Mesodermal cell (in vitro differentiated cells): ENCODE measurements around the gene SLC16A5.
"Not testable (repeated sequence)": the region's sequence is repeated elsewhere in the genome, so short reads cannot be mapped to it uniquely, and the experiment has no call there.

Experiments
- H3K27ac ChIP-seq: 2 replicates; pipeline ENCODE4 v1.7.0; 2013; ENCODE audit warnings: mild to moderate bottlenecking, low read depth, low read length, moderate library complexity; ENCODE audit not compliant: severe bottlenecking
- H3K36me3 ChIP-seq: 2 replicates; pipeline ENCODE4 v1.7.1; 2013; ENCODE audit warnings: mild to moderate bottlenecking, low read length, moderate library complexity; ENCODE audit not compliant: control insufficient read depth, insufficient read depth
- H3K4me1 ChIP-seq: one replicate; pipeline ENCODE4 v1.7.1; 2013; ENCODE audit warnings: mild to moderate bottlenecking, low read length; ENCODE audit not compliant: insufficient read depth, control insufficient read depth, poor library complexity, severe bottlenecking
- H3K4me3 ChIP-seq: 2 replicates; pipeline ENCODE4 v1.7.0; 2013; ENCODE audit warnings: low read length, control low read depth, mild to moderate bottlenecking; ENCODE audit not compliant: insufficient read depth, poor library complexity, severe bottlenecking; ENCODE audit errors: extremely low read depth
- H3K9me3 ChIP-seq: 2 replicates; pipeline ENCODE4 v1.7.1; 2013; ENCODE audit warnings: mild to moderate bottlenecking, low read length, moderate library complexity; ENCODE audit not compliant: control insufficient read depth
- WGBS, 2 experiments: methylation state at CpG; one replicate each; pipeline ENCODE4 v1.1.5; 2013; ENCODE audit warnings: missing lambda C conversion rate in 2 of 2; ENCODE audit not compliant: insufficient coverage in 2 of 2; 5-methylcytosine and 5-hydroxymethylcytosine counted together

Gene SLC16A5

GRCh38 chr17:75114552-75115314, 27.0 kb downstream of the SLC16A5 start:
- peaks cover 5% of the 10 kb centered on the region for H3K4me1 ChIP-seq
- 95 to 97% methylated on average over 10 to 14 of the region's 19 CpGs for WGBS, 2 experiments
- H3K36me3 ChIP-seq: peaks cover 36% of the 10 kb centered on the region
- H3K9me3 ChIP-seq: no peaks in the 10 kb centered on the region
- no peak overlapping the region for H3K27ac ChIP-seq
- H3K4me3 ChIP-seq: no peak overlapping the region

DNA sequence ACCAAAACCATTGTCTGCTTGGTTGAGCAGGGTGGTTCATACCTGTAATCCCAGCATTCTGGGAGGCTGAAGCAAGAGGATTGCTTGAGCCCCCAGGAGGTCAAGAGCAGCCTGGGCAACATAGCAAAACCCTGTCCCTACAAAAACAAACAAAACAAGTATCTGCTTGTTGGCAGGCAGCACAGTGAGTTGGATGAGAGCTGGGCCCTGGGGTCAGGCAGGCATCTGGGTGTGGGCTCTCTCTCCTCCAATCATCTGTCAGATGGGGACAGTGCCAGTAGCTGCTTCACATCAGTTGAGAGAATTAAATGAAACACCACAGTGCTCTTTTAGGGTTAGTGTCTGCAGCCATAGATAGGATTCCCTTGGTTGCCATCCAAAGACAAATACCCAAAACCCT, 27.8 kb downstream of the SLC16A5 start:
- no peak overlapping the region for H3K4me3 ChIP-seq
- peaks cover 5% of the 10 kb centered on the region for H3K4me1 ChIP-seq
- no peak overlapping the region for H3K27ac ChIP-seq
- H3K9me3 ChIP-seq: no peaks in the 10 kb centered on the region
- peaks cover 36% of the 10 kb centered on the region for H3K36me3 ChIP-seq

- 97 to 99% methylated on average over 6 to 8 of the region's 9 CpGs for WGBS, 2 experiments
- no peaks in the 10 kb centered on the region for H3K9me3 ChIP-seq
- H3K4me1 ChIP-seq: peaks cover 5% of the 10 kb centered on the region
- H3K27ac ChIP-seq: no peak overlapping the region
- peaks cover 34% of the 10 kb centered on the region for H3K36me3 ChIP-seq
- no peak overlapping the region for H3K4me3 ChIP-seq
Observed at GRCh38 chr17:75116737-75117136, 29.0 kb downstream of the SLC16A5 start.

DNA sequence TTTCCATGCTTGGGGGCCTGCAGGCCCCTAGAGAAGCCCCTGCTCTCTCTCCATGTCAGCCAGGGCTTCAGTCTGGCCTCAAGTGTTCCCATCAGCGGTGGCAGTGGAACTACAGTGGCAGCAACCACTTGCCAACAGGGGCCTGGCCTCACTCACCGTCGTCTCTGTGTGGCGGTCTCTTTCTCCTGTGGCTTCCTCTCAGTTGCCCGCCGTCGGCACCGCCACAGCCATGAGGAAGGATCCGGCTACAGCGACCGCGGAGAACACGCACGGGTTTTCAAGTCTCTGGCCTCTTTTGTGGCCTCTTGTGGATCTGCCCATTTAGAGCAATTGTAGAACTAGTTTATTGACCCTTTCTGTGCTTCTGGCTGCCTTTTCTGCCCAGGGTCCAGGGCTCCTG, 30.6 kb downstream of the SLC16A5 start:
- Histone ChIP-seq H3K9me3 (no peaks in the 10 kb centered on the region), H3K36me3 (peaks cover 29% of the 10 kb centered on the region), H3K4me1 (peaks cover 5% of the 10 kb centered on the region), H3K27ac (no peak overlapping the region), H3K4me3 (no peak overlapping the region)
- 97 to 98% methylated on average over 12 to 14 of the region's 14 CpGs for WGBS, 2 experiments

DNA sequence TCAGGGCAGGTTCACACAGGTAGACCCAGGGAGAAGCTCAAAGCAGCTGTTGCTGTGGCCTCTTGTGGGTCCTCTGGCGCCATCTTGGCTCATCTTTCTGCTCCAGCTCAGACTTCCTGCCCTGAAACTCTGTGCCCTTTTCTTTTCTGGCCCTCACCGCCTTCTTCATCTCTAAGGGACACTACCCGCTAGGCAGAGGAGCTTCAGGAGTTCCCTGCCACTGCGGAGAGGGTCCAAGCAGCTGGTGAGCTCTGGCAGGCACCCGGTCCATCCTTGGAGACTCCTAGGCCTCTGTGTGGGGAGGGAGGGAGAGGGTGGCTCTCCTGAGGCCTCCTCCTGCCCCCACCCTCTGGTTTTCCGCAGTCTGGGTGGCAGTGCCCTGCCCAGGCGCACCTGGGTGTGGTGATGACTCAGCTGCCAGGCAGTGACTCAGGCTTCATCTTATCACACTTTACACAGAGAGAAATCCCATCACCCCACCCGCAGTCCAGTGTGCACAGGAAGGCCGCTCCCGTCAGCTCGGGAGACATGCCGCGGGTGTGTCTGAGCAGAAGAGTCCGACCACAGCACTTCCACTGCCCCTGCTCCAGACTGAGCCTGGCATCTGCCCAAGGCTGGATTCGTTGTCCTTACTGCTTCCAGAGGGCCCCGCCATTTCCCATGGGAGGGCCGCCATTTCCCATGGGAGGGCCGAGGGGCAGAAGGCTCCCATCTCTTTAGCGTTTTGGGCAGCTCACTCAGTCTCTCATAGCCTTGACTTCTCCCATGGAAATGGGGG, 36.5 kb downstream of the SLC16A5 start:
- no peak overlapping the region for H3K4me3 ChIP-seq
- no peaks in the 10 kb centered on the region for H3K9me3 ChIP-seq
- H3K27ac ChIP-seq: no peak overlapping the region
- peaks cover 9% of the 10 kb centered on the region for H3K4me1 ChIP-seq
- H3K36me3 ChIP-seq: peaks cover 7% of the 10 kb centered on the region
- 95 to 99% methylated on average over 16 of the region's 19 CpGs for WGBS, 2 experiments

DNA sequence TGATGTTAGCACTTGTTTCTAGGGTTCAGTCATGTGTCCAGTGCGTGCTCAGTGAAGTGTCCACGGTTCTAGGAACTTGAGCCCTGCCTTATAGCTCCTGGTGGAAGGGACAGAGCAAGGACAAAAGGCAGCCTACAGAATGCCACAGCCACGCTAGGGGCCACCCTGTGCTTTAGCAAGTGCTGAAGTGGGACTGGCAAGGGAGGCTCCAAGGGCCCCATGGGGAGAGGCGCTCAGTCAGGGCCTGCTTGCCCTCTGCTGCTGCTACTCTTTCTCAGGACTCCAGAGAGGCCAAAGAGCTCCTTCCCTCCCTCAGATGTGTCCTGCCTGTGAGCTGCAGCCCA, 37.0 kb downstream of the SLC16A5 start:
- Histone ChIP-seq H3K4me1 (peaks cover 10% of the 10 kb centered on the region), H3K27ac (no peak overlapping the region), H3K36me3 (peaks cover 12% of the 10 kb centered on the region), H3K4me3 (no peak overlapping the region), H3K9me3 (no peaks in the 10 kb centered on the region)
- WGBS, 2 experiments: 90 to 97% methylated on average over 3 to 4 of the region's 4 CpGs

- Histone ChIP-seq H3K9me3 (no peaks in the 10 kb centered on the region), H3K36me3 (peaks cover 21% of the 10 kb centered on the region), H3K4me1 (peaks cover 18% of the 10 kb centered on the region), H3K4me3 (no peak overlapping the region), H3K27ac (no peak overlapping the region)
- WGBS, 2 experiments: 72 to 76% methylated on average over 3 of the region's 3 CpGs
Observed at GRCh38 chr17:75125984-75126383, 38.2 kb downstream of the SLC16A5 start.

GRCh38 chr17:75126954-75127353, 39.2 kb downstream of the SLC16A5 start:
- WGBS, 2 experiments: 94 to 97% methylated on average over 8 of the region's 8 CpGs
- H3K9me3 ChIP-seq: no peaks in the 10 kb centered on the region
- no peak overlapping the region for H3K27ac ChIP-seq
- no peak overlapping the region for H3K4me3 ChIP-seq
- peaks cover 19% of the 10 kb centered on the region for H3K36me3 ChIP-seq
- peaks cover 18% of the 10 kb centered on the region for H3K4me1 ChIP-seq

DNA sequence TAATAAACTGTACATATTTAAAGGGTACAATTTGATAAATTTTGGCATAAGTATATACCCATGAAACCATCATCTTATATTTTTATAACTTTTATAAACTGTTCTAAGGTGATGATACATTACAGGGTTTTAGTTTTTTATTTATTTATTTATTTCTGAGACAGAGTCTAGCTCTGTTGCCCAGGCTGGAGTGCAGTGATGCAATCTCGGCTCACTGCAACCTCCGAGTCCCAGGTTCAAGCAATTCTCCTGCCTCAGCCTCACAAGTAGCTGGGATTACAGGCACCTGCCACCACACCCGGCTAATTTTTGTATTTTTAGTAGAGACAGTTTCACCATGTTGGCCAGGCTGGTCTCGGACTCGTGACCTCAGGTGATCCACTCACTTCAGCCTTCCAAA, 40.2 kb downstream of the SLC16A5 start:
- 90 to 98% methylated on average over 5 of the region's 5 CpGs for WGBS, 2 experiments
- not testable (repeated sequence) for H3K9me3 ChIP-seq, H3K27ac ChIP-seq, H3K4me3 ChIP-seq
- H3K36me3 ChIP-seq: peaks cover 19% of the 10 kb centered on the region
- peaks cover 18% of the 10 kb centered on the region for H3K4me1 ChIP-seq

GRCh38 chr17:75128694-75129505, 41.1 kb downstream of the SLC16A5 start:
- H3K4me1 ChIP-seq: peaks cover 17% of the 10 kb centered on the region
- H3K9me3 ChIP-seq: no peaks in the 10 kb centered on the region
- H3K36me3 ChIP-seq: peaks cover 19% of the 10 kb centered on the region
- 96 to 97% methylated on average over 32 to 33 of the region's 33 CpGs for WGBS, 2 experiments
- no peak overlapping the region for H3K4me3 ChIP-seq
- H3K27ac ChIP-seq: no peak overlapping the region
